ENCODE measurements around the gene ORC2. TPM values are rescaled to one million over a fixed set of nuclear protein-coding genes. Genes with fewer than 3 reads are reported as not detected.

The ORC2 gene
- polyA plus RNA-seq (2012; rRNA removed): 3.4 and 3.9 TPM in 2 replicates
- 5.3 and 5.7 TPM in 2 replicates for polyA plus RNA-seq (2012; cell fraction: cytosol; rRNA removed)
- polyA plus RNA-seq (2012; cell fraction: nucleus; rRNA removed): 5.7 and 12.3 TPM in 2 replicates

DNA sequence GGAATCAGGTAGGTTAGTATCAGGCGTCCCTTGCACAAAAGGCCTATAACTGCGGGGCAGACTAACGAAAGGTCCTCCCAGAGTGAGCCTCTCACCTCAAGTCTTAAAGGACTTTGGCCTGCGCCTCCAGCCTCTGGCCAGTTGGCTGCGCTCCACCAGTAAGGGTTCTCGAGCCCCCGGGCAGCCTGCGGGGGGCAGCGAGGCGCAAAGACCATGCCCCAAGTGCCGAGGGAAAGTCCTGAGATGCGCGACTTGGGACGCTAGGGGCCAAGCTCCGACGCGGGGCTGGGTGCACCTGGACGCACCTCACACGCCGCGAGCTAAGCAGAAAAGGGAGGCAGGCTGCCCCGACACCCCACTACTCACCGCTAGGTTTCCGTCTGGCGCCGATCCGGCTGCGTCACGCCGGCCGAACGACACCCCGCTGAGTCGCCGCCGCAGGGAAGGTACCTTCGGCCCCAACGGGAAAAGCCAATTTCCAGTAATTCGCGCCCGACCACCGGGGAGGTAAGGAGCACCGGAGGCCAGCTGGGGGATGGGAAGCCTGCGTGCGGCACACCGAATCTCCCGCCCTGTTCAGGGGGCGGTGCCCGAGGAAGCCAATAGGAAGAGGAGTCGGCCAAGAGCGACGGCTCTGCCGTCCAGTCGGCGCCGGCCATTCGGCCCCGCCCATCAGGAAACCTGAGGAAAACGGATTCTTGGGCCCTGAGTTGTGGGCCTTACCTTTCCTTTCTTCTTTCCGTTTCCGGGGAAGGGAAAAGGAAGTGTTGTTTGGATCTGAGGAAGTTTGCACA is at the start of gene ORC2:
ORC2 (minus strand) TSS at position 537 of the 794 bp plus-strand sequence. CDS start 5,537 bp downstream, outside the sequence.
- Histone ChIP-seq H3F3A (replicated peaks; ENCODE audit: insufficient read depth) (peaks cover 17% of the 10 kb centered on the region), H3K79me2 (ENCODE audit: insufficient read depth) (peaks cover 76% of the 10 kb centered on the region), H4K20me1 (ENCODE audit: insufficient read depth) (no peaks in the 10 kb centered on the region), H3K4me1 (ENCODE audit: control insufficient read depth in 1 of 2, insufficient read depth in 2 of 2, low read depth in 1 of 2, low read length in 1 of 2) (peaks cover 11 to 12% of the 10 kb centered on the region in 2 experiments; a peak in 3 of 4 replicates), H3K4me2 (peak within 1 kb of the TSS; percentile 81), H3K9me2 (no peaks in the 10 kb centered on the region), H3K9ac (peak within 1 kb of the TSS; percentile 81), H3K36me3 (replicated peaks in 1 of 2; ENCODE audit: control insufficient read depth in 1 of 2, insufficient read depth in 2 of 2, low read length in 1 of 2) (peaks cover 3 to 4% of the 10 kb centered on the region in 2 experiments), H3K27me3 (ENCODE audit: insufficient read depth) (no peaks in the 10 kb centered on the region), H3K27ac (ENCODE audit: low read depth in 2 of 2, low read length in 1 of 2) (peak within 1 kb of the TSS; percentile 75 to 82), H3K4me3 (ENCODE audit: low read depth in 2 of 2, low read length in 1 of 2) (peak within 1 kb of the TSS; percentile 82 to 88), H2AFZ (ENCODE audit: low read depth) (peak within 1 kb of the TSS; percentile 96), H3K9me3 (no peaks in the 10 kb centered on the region)
- CTCF ChIA-PET: interaction anchor here (0.7 to 6.2 kb wide), 27 partner anchors 9 to 428 kb away, joined by 3 to 57 read pairs (median 4); partner anchors contain the start of genes HYCC2, NDUFB3, NIF3L1 and PPIL3
- peak; percentile 96 for DNase-seq
- POLR2A ChIA-PET: interaction anchor here (0.6 to 1.9 kb wide), 2 partner anchors 106 to 1414 kb away, joined by 3 to 8 read pairs; no protein-coding TSS in a partner anchor
- 2% methylated on average over 28 of the region's 61 CpGs for WGBS (ENCODE audit: low lambda C conversion rate)
- TF ChIP-seq JUND (IDR thresholded peaks at IDR 0.05) (no peak), RCOR1 (IDR thresholded peaks at IDR 0.05; ENCODE audit: low read length) (no peak), TAF1 (IDR thresholded peaks at IDR 0.05; ENCODE audit: borderline replicate concordance, low read depth, low read length) (peak; percentile 65), SIN3A (IDR thresholded peaks at IDR 0.05; ENCODE audit: borderline replicate concordance, low read depth, low read length) (peak; percentile 73; the same call in 1 of the 2 replicates), EP300 (IDR thresholded peaks at IDR 0.05; ENCODE audit: borderline replicate concordance in 1 of 2, low read depth in 1 of 2, low read length in 1 of 2) (no peak), RAD21 (IDR thresholded peaks at IDR 0.05; ENCODE audit: low read length) (peak; percentile 45), TCF12 (IDR thresholded peaks at IDR 0.05) (no peak), FOSL2 (IDR thresholded peaks at IDR 0.05; ENCODE audit: borderline replicate concordance, low read depth) (no peak), YY1 (IDR thresholded peaks at IDR 0.05; ENCODE audit: low read depth) (no peak), GATA2 (CRISPR knock-in tag; IDR thresholded peaks at IDR 0.05) (no peak), SMC3 (IDR thresholded peaks at IDR 0.05; ENCODE audit: low read depth, low read length) (peak; percentile 33; the same call in 1 of the 2 replicates), FOXM1 (IDR thresholded peaks at IDR 0.05; ENCODE audit: low read depth) (no peak), RXRA (IDR thresholded peaks at IDR 0.05; ENCODE audit: borderline replicate concordance, low read depth) (no peak), EZH2phosphoT487 (IDR thresholded peaks at IDR 0.05; ENCODE audit: borderline replicate concordance, low read depth) (no peak), TEAD4 (IDR thresholded peaks at IDR 0.05; ENCODE audit: borderline replicate concordance, insufficient read depth) (0 out of 2 replicates have a peak, but pooled peaks have one; percentile 11), MXI1 (IDR thresholded peaks at IDR 0.05; ENCODE audit: low read depth, low read length) (peak; percentile 48), CHD2 (IDR thresholded peaks at IDR 0.05; ENCODE audit: low read length, partially characterized antibody) (peak; percentile 97)
- TF ChIP-seq, protein P1, sequence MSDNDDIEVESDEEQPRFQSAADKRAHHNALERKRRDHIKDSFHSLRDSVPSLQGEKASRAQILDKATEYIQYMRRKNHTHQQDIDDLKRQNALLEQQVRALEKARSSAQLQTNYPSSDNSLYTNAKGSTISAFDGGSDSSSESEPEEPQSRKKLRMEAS (IDR thresholded peaks at IDR 0.05; ENCODE audit: low read depth): peak; percentile 75
- TF ChIP-seq, protein P2, sequence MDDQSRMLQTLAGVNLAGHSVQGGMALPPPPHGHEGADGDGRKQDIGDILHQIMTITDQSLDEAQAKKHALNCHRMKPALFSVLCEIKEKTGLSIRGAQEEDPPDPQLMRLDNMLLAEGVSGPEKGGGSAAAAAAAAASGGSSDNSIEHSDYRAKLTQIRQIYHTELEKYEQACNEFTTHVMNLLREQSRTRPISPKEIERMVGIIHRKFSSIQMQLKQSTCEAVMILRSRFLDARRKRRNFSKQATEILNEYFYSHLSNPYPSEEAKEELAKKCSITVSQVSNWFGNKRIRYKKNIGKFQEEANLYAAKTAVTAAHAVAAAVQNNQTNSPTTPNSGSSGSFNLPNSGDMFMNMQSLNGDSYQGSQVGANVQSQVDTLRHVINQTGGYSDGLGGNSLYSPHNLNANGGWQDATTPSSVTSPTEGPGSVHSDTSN (IDR thresholded peaks at IDR 0.05): peak; percentile 100
- TF ChIP-seq, protein P3, sequence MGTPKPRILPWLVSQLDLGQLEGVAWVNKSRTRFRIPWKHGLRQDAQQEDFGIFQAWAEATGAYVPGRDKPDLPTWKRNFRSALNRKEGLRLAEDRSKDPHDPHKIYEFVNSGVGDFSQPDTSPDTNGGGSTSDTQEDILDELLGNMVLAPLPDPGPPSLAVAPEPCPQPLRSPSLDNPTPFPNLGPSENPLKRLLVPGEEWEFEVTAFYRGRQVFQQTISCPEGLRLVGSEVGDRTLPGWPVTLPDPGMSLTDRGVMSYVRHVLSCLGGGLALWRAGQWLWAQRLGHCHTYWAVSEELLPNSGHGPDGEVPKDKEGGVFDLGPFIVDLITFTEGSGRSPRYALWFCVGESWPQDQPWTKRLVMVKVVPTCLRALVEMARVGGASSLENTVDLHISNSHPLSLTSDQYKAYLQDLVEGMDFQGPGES (IDR thresholded peaks at IDR 0.05; ENCODE audit: low read depth, low read length): peak; percentile 82
- TF ChIP-seq, protein P4, sequence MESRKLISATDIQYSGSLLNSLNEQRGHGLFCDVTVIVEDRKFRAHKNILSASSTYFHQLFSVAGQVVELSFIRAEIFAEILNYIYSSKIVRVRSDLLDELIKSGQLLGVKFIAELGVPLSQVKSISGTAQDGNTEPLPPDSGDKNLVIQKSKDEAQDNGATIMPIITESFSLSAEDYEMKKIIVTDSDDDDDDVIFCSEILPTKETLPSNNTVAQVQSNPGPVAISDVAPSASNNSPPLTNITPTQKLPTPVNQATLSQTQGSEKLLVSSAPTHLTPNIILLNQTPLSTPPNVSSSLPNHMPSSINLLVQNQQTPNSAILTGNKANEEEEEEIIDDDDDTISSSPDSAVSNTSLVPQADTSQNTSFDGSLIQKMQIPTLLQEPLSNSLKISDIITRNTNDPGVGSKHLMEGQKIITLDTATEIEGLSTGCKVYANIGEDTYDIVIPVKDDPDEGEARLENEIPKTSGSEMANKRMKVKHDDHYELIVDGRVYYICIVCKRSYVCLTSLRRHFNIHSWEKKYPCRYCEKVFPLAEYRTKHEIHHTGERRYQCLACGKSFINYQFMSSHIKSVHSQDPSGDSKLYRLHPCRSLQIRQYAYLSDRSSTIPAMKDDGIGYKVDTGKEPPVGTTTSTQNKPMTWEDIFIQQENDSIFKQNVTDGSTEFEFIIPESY (IDR thresholded peaks at IDR 0.05; ENCODE audit: borderline replicate concordance, low read depth): no peak
- TF ChIP-seq, protein P5, sequence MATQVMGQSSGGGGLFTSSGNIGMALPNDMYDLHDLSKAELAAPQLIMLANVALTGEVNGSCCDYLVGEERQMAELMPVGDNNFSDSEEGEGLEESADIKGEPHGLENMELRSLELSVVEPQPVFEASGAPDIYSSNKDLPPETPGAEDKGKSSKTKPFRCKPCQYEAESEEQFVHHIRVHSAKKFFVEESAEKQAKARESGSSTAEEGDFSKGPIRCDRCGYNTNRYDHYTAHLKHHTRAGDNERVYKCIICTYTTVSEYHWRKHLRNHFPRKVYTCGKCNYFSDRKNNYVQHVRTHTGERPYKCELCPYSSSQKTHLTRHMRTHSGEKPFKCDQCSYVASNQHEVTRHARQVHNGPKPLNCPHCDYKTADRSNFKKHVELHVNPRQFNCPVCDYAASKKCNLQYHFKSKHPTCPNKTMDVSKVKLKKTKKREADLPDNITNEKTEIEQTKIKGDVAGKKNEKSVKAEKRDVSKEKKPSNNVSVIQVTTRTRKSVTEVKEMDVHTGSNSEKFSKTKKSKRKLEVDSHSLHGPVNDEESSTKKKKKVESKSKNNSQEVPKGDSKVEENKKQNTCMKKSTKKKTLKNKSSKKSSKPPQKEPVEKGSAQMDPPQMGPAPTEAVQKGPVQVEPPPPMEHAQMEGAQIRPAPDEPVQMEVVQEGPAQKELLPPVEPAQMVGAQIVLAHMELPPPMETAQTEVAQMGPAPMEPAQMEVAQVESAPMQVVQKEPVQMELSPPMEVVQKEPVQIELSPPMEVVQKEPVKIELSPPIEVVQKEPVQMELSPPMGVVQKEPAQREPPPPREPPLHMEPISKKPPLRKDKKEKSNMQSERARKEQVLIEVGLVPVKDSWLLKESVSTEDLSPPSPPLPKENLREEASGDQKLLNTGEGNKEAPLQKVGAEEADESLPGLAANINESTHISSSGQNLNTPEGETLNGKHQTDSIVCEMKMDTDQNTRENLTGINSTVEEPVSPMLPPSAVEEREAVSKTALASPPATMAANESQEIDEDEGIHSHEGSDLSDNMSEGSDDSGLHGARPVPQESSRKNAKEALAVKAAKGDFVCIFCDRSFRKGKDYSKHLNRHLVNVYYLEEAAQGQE (IDR thresholded peaks at IDR 0.05; ENCODE audit: low read depth, low read length): no peak

All from SK-N-SH (cell line).